ENCODE measurements around the gene CHCT1.

- no peak for TF ChIP-seq CTCF (IDR thresholded peaks at IDR 0.05)
- TF ChIP-seq POLR2A (IDR thresholded peaks at IDR 0.05), result no peak
Observed at GRCh38 chr17:60439501-60439900, 17.2 kb downstream of the CHCT1 start.
